ENCODE results near the gene MAP7. TPM values are rescaled to one million over a fixed set of nuclear protein-coding genes. Genes with fewer than 3 reads are reported as not detected.

Gene MAP7
- total and polyA plus RNA-seq, 7 experiments from 2014 or later = 0.13 to 1.1 (median 0.17) TPM

DNA sequence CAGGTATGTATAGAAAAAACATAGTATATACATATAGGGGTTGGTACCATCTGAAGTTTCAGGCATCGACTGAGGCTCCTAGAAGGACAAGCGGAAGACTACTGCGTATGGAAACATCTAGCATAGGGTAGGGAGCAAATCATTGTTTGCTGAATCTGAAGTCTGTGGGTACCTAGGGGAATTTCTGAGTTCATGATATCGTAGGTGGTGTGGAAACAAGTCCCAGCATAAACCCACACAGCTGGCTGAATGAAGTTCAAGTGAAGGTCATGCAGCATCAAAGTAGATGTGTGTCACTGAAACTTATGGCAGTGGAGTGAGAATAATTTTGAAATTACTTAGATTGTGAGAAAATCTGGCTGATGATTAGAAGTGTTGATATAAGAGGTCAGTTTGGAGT lies 39.4 kb downstream of the MAP7 start:
- no peaks in the 10 kb centered on the region for H3K36me3 ChIP-seq (ENCODE audit: control insufficient read depth in 2 of 3, insufficient read depth in 3 of 3, low read length in 3 of 3)
- peak in 3 of 9 donors; percentile 4 to 37 (median 20) for DNase-seq
- CTCF ChIA-PET = no interaction called here
- H3K4me1 ChIP-seq (ENCODE audit: control insufficient read depth in 2 of 2, insufficient read depth in 2 of 2, low read length in 2 of 2) = no peaks in the 10 kb centered on the region
- Mint-ChIP-seq H3K4me1 (peaks cover 0 to 29% (median 19%) of the 10 kb centered on the region in 7 donors), H3K36me3 (peaks cover 0 to 5% (median 0%) of the 10 kb centered on the region in 5 donors), H3K4me3 (peak overlapping the region in 6 of 10 donors; percentile 1 to 48 (median 24)), H3K27me3 (peaks cover 0 to 6% (median under 1%) of the 10 kb centered on the region in 5 donors), H3K27ac (peak overlapping the region in 7 of 9 donors; percentile 19 to 49 (median 37)), H3K9me3 (peaks cover 0 to 3% (median 0%) of the 10 kb centered on the region in 11 donors)
- no peaks in the 10 kb centered on the region for H3K9me3 ChIP-seq (ENCODE audit: control insufficient read depth in 2 of 3, low read length in 3 of 3)
- no peak overlapping the region for H3K4me3 ChIP-seq (ENCODE audit: low read length)
- no peak overlapping the region for H3K27ac ChIP-seq (ENCODE audit: low read depth, low read length)
- intact Hi-C loops (cut with micrococcal nuclease) = no loop called here
- ATAC-seq = peak; percentile 73
- POLR2A ChIA-PET = no interaction called here
- H3K27me3 ChIP-seq (ENCODE audit: control insufficient read depth in 2 of 2, insufficient read depth in 2 of 2, low read length in 2 of 2) = no peaks in the 10 kb centered on the region

GRCh38 chr6:136510299-136510698 lies 39.9 kb downstream of the MAP7 start:
- H3K27ac ChIP-seq (ENCODE audit: low read depth, low read length) = no peak overlapping the region
- Mint-ChIP-seq H3K4me1 (peaks cover 0 to 29% (median 19%) of the 10 kb centered on the region in 7 donors), H3K36me3 (peaks cover 0 to 4% (median 0%) of the 10 kb centered on the region in 5 donors), H3K4me3 (peak overlapping the region in 5 of 10 donors; percentile 36 to 61 (median 46)), H3K9me3 (peaks cover 0 to 3% (median 0%) of the 10 kb centered on the region in 11 donors), H3K27me3 (peaks cover 0 to 3% (median 0%) of the 10 kb centered on the region in 5 donors), H3K27ac (peak overlapping the region in 8 of 9 donors; percentile 3 to 85 (median 59))
- H3K4me1 ChIP-seq (ENCODE audit: control insufficient read depth in 2 of 2, insufficient read depth in 2 of 2, low read length in 2 of 2) = no peaks in the 10 kb centered on the region
- intact Hi-C loops (cut with micrococcal nuclease) = no loop called here
- ChIA-PET CTCF (no interaction called here), POLR2A (no interaction called here)
- DNase-seq (no peak), ATAC-seq (peak; percentile 42)
- H3K9me3 ChIP-seq (ENCODE audit: control insufficient read depth in 2 of 3, low read length in 3 of 3) = no peaks in the 10 kb centered on the region
- H3K4me3 ChIP-seq (ENCODE audit: low read length) = no peak overlapping the region
- no peaks in the 10 kb centered on the region for H3K27me3 ChIP-seq (ENCODE audit: control insufficient read depth in 2 of 2, insufficient read depth in 2 of 2, low read length in 2 of 2)
- no peaks in the 10 kb centered on the region for H3K36me3 ChIP-seq (ENCODE audit: control insufficient read depth in 2 of 3, insufficient read depth in 3 of 3, low read length in 3 of 3)

DNA sequence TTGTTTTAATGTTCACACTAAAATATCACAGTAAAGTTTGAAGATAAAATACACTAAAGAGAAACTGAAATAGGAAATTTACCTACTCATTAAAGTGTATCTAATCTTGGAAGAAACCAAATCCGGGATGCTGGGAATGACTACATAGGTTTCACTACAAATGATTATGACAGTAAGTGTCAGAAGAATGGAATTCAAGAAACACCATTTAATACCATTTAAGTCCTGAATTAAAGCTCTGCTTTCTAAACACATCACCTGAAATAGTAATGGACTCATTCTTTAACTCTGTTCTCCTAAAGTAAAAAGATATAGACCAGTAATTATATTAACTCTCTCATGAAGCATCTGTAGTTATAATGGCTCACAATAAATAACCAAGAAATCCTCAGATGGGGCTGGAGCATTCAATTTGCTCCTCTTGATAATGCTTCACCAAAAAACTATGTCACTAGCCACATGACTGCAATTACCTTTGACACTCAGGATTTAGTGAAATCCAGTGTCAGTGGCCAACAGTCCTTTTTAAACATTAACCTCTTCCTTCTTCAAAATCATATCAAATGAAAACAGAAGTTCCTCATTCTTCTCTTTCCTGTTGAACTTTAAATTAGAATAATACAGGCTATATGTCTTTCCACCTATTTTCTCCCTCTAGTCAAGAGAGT lies 41.4 kb downstream of the MAP7 start:
- Histone ChIP-seq H3K27me3 (ENCODE audit: control insufficient read depth in 2 of 2, insufficient read depth in 2 of 2, low read length in 2 of 2) (no peaks in the 10 kb centered on the region), H3K9me3 (ENCODE audit: control insufficient read depth in 2 of 3, low read length in 3 of 3) (no peaks in the 10 kb centered on the region), H3K27ac (ENCODE audit: low read depth, low read length) (no peak overlapping the region), H3K36me3 (ENCODE audit: control insufficient read depth in 2 of 3, insufficient read depth in 3 of 3, low read length in 3 of 3) (no peaks in the 10 kb centered on the region), H3K4me3 (ENCODE audit: low read length) (no peak overlapping the region), H3K4me1 (ENCODE audit: control insufficient read depth in 2 of 2, insufficient read depth in 2 of 2, low read length in 2 of 2) (no peaks in the 10 kb centered on the region)
- H3K27me3 Mint-ChIP-seq = peaks cover 0 to 3% (median 0%) of the 10 kb centered on the region in 5 donors
- no peak for ATAC-seq
- no peak overlapping the region for H3K4me3 Mint-ChIP-seq
- H3K9me3 Mint-ChIP-seq = peaks cover 0 to 3% (median 0%) of the 10 kb centered on the region in 11 donors
- no peak for DNase-seq
- CTCF ChIA-PET = no interaction called here
- peaks cover 0 to 29% (median 19%) of the 10 kb centered on the region in 7 donors for H3K4me1 Mint-ChIP-seq
- H3K36me3 Mint-ChIP-seq = no peaks in the 10 kb centered on the region
- intact Hi-C loops (cut with micrococcal nuclease) = no loop called here
- POLR2A ChIA-PET = no interaction called here
- no peak overlapping the region for H3K27ac Mint-ChIP-seq

GRCh38 chr6:136506124-136506799 lies 44.0 kb downstream of the MAP7 start:
- POLR2A ChIA-PET = no interaction called here
- no peaks in the 10 kb centered on the region for H3K9me3 ChIP-seq (ENCODE audit: control insufficient read depth in 2 of 3, low read length in 3 of 3)
- Mint-ChIP-seq H3K27me3 (peaks cover 0 to 3% (median 0%) of the 10 kb centered on the region in 5 donors), H3K4me3 (no peak overlapping the region), H3K27ac (peak overlapping the region in 1 of 9 donors; percentile 13), H3K36me3 (no peaks in the 10 kb centered on the region), H3K9me3 (no peaks in the 10 kb centered on the region), H3K4me1 (peaks cover 0 to 21% (median 15%) of the 10 kb centered on the region in 7 donors)
- DNase-seq (no peak), ATAC-seq (no peak)
- H3K27me3 ChIP-seq (ENCODE audit: control insufficient read depth in 2 of 2, insufficient read depth in 2 of 2, low read length in 2 of 2) = no peaks in the 10 kb centered on the region
- no peak overlapping the region for H3K4me3 ChIP-seq (ENCODE audit: low read length)
- H3K4me1 ChIP-seq (ENCODE audit: control insufficient read depth in 2 of 2, insufficient read depth in 2 of 2, low read length in 2 of 2) = no peaks in the 10 kb centered on the region
- H3K27ac ChIP-seq (ENCODE audit: low read depth, low read length) = no peak overlapping the region
- CTCF ChIA-PET = no interaction called here
- no peaks in the 10 kb centered on the region for H3K36me3 ChIP-seq (ENCODE audit: control insufficient read depth in 2 of 3, insufficient read depth in 3 of 3, low read length in 3 of 3)
- intact Hi-C loops (cut with micrococcal nuclease) = no loop called here

- ChIA-PET CTCF (no interaction called here), POLR2A (no interaction called here)
- H3K27me3 Mint-ChIP-seq = peaks cover 0 to 3% (median 0%) of the 10 kb centered on the region in 5 donors
- H3K27ac ChIP-seq (ENCODE audit: low read depth, low read length) = no peak overlapping the region
- H3K4me1 Mint-ChIP-seq = no peaks in the 10 kb centered on the region
- H3K27me3 ChIP-seq (ENCODE audit: control insufficient read depth in 2 of 2, insufficient read depth in 2 of 2, low read length in 2 of 2) = no peaks in the 10 kb centered on the region
- no peaks in the 10 kb centered on the region for H3K9me3 Mint-ChIP-seq
- no peaks in the 10 kb centered on the region for H3K36me3 ChIP-seq (ENCODE audit: control insufficient read depth in 2 of 3, insufficient read depth in 3 of 3, low read length in 3 of 3)
- H3K9me3 ChIP-seq (ENCODE audit: control insufficient read depth in 2 of 3, low read length in 3 of 3) = no peaks in the 10 kb centered on the region
- ATAC-seq = no peak
- H3K4me3 Mint-ChIP-seq = no peak overlapping the region
- H3K27ac Mint-ChIP-seq = no peak overlapping the region
- intact Hi-C loops (cut with micrococcal nuclease) = no loop called here
- no peaks in the 10 kb centered on the region for H3K4me1 ChIP-seq (ENCODE audit: control insufficient read depth in 2 of 2, insufficient read depth in 2 of 2, low read length in 2 of 2)
- H3K4me3 ChIP-seq (ENCODE audit: low read length) = no peak overlapping the region
- no peak for DNase-seq
- H3K36me3 Mint-ChIP-seq = no peaks in the 10 kb centered on the region
Observed at GRCh38 chr6:136503303-136504029, 46.8 kb downstream of the MAP7 start.

DNA sequence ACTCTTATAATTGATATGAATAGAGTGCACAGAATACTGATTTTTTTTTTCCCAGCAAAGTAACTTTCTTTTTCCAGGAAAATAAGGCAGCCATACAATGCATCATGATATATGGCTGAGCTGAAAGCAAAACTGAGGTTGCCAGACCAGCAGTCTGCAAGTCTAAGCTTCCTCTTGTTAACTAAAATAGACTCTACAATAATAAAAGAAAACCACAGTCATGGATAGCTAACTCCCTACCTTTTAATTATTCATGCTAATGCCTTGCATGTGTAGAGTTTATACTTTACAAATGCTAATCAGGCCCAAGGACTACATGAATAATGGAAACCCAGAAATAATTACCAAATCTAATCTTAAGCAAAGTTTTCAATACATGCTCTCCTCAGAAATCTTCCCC lies 47.4 kb downstream of the MAP7 start:
- H3K4me1 Mint-ChIP-seq = peaks cover 0 to 2% (median 0%) of the 10 kb centered on the region in 7 donors
- H3K36me3 Mint-ChIP-seq = no peaks in the 10 kb centered on the region
- CTCF ChIA-PET = no interaction called here
- POLR2A ChIA-PET = no interaction called here
- Histone ChIP-seq H3K4me3 (ENCODE audit: low read length) (no peak overlapping the region), H3K27ac (ENCODE audit: low read depth, low read length) (no peak overlapping the region), H3K4me1 (ENCODE audit: control insufficient read depth in 2 of 2, insufficient read depth in 2 of 2, low read length in 2 of 2) (no peaks in the 10 kb centered on the region), H3K36me3 (ENCODE audit: control insufficient read depth in 2 of 3, insufficient read depth in 3 of 3, low read length in 3 of 3) (no peaks in the 10 kb centered on the region), H3K27me3 (ENCODE audit: control insufficient read depth in 2 of 2, insufficient read depth in 2 of 2, low read length in 2 of 2) (no peaks in the 10 kb centered on the region), H3K9me3 (ENCODE audit: control insufficient read depth in 2 of 3, low read length in 3 of 3) (no peaks in the 10 kb centered on the region)
- no peaks in the 10 kb centered on the region for H3K9me3 Mint-ChIP-seq
- ATAC-seq = no peak
- DNase-seq = no peak
- H3K27ac Mint-ChIP-seq = no peak overlapping the region
- H3K4me3 Mint-ChIP-seq = no peak overlapping the region
- H3K27me3 Mint-ChIP-seq = peaks cover 0 to 3% (median 0%) of the 10 kb centered on the region in 5 donors
- intact Hi-C loops (cut with micrococcal nuclease) = no loop called here
